Measurements from ENCODE around the gene GALR1.
"Not testable (repeated sequence)": the region's sequence is repeated elsewhere in the genome, so short reads cannot be mapped to it uniquely, and the experiment has no call there.

GALR1 gene

DNA sequence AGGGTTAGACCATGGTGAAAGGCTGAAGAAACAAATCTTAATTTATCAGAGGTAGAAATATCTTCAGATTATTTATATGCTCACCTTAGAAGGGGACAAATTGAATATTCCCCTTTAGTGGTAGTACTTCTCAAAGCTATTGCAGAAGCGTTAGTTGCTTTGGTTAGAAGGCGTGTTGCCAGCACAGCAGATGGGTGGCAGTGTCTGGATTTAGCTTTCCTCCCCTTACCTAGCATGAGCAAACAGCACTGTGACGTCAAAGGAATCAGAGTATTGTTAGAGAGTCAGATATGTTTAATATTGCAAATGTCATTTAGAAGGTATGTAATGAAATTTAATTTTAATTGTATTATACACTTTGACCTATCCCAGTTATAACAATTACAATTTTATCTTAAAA lies 27.2 kb upstream of the GALR1 start:
- no peak for DNase-seq (ENCODE audit: extremely low read depth, low read depth)

DNA sequence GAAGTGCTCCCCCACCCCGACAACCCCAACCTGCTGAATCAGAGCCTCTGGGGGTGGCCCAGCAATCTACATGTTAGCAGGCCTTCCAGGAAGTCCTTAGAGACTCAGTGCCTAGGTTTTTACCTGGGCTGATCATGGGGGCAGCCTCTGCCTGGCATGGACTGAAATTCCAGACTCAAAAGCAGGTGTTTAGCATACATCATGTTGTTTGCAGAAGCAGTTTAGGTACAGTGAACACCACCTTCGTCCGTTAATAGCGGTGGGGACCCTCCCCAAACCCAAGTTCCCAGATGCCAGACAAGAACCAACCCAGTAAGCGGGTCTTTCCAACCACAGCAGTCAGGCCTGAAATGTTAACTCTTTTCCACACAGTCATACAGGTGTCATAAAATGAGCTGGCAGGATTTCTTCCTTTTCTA lies 26.4 kb upstream of the GALR1 start:
- TF ChIP-seq, protein P1, sequence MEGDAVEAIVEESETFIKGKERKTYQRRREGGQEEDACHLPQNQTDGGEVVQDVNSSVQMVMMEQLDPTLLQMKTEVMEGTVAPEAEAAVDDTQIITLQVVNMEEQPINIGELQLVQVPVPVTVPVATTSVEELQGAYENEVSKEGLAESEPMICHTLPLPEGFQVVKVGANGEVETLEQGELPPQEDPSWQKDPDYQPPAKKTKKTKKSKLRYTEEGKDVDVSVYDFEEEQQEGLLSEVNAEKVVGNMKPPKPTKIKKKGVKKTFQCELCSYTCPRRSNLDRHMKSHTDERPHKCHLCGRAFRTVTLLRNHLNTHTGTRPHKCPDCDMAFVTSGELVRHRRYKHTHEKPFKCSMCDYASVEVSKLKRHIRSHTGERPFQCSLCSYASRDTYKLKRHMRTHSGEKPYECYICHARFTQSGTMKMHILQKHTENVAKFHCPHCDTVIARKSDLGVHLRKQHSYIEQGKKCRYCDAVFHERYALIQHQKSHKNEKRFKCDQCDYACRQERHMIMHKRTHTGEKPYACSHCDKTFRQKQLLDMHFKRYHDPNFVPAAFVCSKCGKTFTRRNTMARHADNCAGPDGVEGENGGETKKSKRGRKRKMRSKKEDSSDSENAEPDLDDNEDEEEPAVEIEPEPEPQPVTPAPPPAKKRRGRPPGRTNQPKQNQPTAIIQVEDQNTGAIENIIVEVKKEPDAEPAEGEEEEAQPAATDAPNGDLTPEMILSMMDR (IDR thresholded peaks at IDR 0.05; ENCODE audit: low read depth, low read length, missing control alignments): no peak
- no peak overlapping the region for H3K4me3 ChIP-seq (replicated peaks; ENCODE audit: low read depth, low read length)
- DNase-seq (ENCODE audit: extremely low read depth, low read depth): no peak

More for the DNA sequence above, 27.2 kb upstream of the GALR1 start:
- H3K4me3 ChIP-seq (replicated peaks; ENCODE audit: low read depth, low read length): no peak overlapping the region
- TF ChIP-seq, protein P1 (IDR thresholded peaks at IDR 0.05; ENCODE audit: low read depth, low read length, missing control alignments): no peak

DNA sequence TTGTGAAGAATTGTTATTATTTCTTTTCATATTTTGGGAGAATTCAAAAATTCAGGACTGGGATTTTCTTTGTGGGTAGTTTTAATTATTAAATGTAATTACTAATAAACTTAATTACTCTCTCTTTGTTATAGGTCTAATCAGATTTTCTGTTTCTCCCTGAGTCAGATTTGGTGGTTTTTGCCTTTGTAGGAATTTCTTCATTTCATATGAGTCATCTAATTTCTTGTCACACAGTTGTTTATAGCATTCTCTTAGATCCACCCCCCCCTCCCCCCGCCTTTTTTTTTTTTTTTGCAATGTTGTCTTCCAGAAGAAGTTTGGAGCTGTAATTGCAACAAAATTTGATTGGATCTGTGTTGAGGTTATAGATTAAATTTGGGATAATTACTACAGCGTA lies 26.0 kb upstream of the GALR1 start:
- no peak for DNase-seq (ENCODE audit: extremely low read depth, low read depth)
- H3K4me3 ChIP-seq (replicated peaks; ENCODE audit: low read depth, low read length): no peak overlapping the region
- TF ChIP-seq, protein P1 (IDR thresholded peaks at IDR 0.05; ENCODE audit: low read depth, low read length, missing control alignments): no peak

DNA sequence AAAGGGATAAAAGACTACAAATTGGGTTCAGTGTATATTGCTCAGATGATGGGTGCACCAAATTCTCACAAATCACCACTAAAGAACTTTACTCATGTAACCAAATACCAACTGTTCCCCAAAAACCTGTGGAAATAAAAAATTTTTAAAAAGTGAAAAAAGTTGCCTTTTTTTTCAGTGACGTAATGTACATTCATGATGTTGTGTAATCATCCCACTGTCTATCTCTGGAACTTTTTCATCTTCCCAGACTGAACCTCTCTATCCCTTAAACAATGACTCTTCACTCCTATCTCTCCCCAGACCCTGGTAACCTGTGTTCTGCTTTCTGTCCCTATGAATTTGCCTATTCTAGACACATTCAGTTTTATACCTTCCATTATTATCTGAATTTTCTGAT lies 19.0 kb upstream of the GALR1 start:
- TF ChIP-seq, protein P1 (IDR thresholded peaks at IDR 0.05; ENCODE audit: low read depth, low read length, missing control alignments): no peak
- H3K4me3 ChIP-seq (replicated peaks; ENCODE audit: low read depth, low read length): no peak overlapping the region
- no peak for DNase-seq (ENCODE audit: extremely low read depth, low read depth)

DNA sequence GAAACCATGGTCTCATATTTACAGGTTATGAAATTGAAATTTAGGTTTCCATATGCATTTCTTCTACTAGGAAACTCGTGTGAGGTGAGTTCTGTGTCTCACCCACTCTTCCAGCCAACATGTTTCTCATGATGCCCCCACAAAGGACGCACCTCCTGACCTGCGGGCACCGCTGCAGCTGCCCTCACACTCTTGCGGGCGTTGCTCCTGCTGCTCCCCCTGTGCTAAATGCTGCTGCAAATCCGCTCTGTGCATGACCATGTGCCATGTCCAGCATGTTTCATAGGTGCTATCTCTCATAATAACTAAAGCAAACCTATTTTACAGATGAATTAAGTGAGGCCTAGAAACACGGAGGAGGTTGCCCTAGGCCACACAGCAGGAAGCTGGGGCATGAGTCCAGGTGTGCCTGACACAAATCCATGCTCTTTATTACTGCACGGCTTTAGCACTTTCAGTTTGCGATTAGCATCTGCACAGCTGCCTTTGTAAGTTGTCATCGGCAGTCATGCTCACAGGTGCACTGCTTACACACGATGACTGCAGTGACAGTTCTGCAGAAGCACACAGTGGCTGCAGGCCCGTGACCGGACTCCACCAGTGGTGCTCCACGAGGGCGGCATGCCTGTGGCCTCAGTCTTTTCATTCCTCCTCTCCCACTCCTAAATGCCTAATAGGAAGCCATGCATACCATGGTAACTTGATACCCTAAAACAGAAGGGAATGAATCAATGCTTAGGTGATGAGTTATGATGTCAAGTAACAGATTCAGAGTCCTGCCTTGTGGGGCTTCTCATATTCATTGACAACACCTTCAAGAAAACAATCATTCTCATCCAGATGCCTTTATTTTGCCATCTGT lies 14.9 kb upstream of the GALR1 start:
- H3K4me3 ChIP-seq (replicated peaks; ENCODE audit: low read depth, low read length): no peak overlapping the region
- TF ChIP-seq, protein P1 (IDR thresholded peaks at IDR 0.05; ENCODE audit: low read depth, low read length, missing control alignments): no peak
- DNase-seq (ENCODE audit: extremely low read depth, low read depth): no peak

DNA sequence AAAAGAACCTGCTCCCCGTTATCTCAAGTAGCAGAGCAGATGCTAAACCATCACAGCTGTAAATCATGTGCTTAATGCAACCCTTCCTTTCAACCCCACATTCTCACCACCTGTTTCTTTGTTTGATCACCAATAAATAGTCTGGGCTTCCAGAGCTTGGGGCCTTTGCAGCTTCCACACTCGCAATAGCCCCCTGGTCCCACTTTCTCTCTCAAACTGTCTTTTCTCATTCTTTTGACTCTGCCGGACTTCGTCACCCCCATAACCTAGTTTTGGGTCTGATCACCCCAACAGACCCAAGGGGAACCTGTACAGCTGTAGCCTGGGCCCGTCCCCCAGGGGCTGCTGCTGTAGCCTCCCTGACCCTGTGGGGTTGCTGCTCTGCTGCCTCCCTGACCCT lies 10.4 kb upstream of the GALR1 start:
- not testable (repeated sequence) for DNase-seq (ENCODE audit: extremely low read depth, low read depth); H3K4me3 ChIP-seq (replicated peaks; ENCODE audit: low read depth, low read length)

DNA sequence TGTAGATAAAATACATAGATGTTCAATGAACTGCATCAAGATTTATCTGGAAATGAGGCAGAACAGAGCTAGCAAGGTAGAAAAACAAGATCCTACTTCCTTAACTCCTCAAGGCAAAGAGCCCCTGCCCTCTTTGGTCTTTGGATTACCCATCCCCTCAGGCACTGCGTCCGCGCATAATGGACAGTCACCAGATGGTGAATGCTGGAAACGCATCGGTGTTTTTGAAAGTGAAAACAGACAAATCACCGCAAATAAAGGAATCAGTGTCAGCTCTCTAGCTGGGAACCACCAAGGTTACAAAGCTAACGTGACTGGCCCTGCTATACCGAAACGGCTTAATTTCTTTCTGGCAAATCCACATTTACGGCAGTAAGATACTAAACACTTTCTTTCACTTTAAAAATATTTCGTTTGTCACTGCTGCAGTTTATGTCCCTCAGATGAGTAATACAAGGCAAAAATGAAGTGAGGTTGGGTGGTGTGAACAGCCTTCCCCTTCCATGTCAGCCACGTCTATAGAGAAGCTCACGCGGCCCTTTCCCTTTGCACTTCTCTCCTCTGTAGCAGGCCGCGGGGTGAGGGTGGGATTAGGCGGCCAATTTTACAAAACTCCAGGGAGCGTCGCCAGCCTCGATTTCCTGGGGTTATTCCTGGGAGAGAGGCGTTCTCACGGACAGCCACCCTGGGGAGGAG lies 627 bp upstream of the GALR1 start:
- TF ChIP-seq, protein P1 (IDR thresholded peaks at IDR 0.05; ENCODE audit: low read depth, low read length, missing control alignments): no peak
- peak overlapping the region; percentile 17; the same call in 1 of the 2 replicates for H3K4me3 ChIP-seq (replicated peaks; ENCODE audit: low read depth, low read length)
- DNase-seq (ENCODE audit: extremely low read depth, low read depth): no peak
